ENCODE data around the gene MED16. TPM values are rescaled to one million over a fixed set of nuclear protein-coding genes. Genes with fewer than 3 reads are reported as not detected.
"Not testable (repeated sequence)": the region's sequence is repeated elsewhere in the genome, so short reads cannot be mapped to it uniquely, and the experiment has no call there.

Gene MED16
- total and polyA plus RNA-seq, 10 of the 15 experiments (the other 5 are each of a cell fraction or from before 2014, with no cell fraction given) = 0.56 to 51.1 (median 13.6) TPM

DNA sequence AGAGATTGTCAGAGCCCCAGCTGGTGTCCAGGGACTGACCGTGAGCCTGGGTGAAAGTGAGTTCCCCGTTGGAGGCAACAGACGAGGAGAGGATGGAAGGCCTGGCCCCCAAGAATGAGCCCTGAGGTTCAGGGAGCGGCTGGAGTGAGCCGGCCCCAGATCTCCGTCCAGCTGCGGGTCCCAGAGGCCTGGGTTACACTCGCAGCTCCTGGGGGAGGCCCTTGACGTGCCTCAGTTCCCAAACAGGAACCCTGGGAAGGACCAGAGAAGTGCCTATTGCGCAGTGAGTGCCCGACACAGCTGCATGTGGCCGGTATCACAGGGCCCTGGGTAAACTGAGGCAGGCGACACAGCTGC, 42.0 kb downstream of the MED16 start (continued):
- TF ChIP-seq, protein P1, sequence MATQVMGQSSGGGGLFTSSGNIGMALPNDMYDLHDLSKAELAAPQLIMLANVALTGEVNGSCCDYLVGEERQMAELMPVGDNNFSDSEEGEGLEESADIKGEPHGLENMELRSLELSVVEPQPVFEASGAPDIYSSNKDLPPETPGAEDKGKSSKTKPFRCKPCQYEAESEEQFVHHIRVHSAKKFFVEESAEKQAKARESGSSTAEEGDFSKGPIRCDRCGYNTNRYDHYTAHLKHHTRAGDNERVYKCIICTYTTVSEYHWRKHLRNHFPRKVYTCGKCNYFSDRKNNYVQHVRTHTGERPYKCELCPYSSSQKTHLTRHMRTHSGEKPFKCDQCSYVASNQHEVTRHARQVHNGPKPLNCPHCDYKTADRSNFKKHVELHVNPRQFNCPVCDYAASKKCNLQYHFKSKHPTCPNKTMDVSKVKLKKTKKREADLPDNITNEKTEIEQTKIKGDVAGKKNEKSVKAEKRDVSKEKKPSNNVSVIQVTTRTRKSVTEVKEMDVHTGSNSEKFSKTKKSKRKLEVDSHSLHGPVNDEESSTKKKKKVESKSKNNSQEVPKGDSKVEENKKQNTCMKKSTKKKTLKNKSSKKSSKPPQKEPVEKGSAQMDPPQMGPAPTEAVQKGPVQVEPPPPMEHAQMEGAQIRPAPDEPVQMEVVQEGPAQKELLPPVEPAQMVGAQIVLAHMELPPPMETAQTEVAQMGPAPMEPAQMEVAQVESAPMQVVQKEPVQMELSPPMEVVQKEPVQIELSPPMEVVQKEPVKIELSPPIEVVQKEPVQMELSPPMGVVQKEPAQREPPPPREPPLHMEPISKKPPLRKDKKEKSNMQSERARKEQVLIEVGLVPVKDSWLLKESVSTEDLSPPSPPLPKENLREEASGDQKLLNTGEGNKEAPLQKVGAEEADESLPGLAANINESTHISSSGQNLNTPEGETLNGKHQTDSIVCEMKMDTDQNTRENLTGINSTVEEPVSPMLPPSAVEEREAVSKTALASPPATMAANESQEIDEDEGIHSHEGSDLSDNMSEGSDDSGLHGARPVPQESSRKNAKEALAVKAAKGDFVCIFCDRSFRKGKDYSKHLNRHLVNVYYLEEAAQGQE (IDR thresholded peaks at IDR 0.05; ENCODE audit: low read depth, low read length) = no peak
- TF ChIP-seq SIN3A (IDR thresholded peaks at IDR 0.05; ENCODE audit: low read depth, low read length) (no peak), NR2C2 (IDR thresholded peaks at IDR 0.05; ENCODE audit: borderline replicate concordance, control insufficient read depth, insufficient read length, low read depth) (no peak), EED (IDR thresholded peaks at IDR 0.05; ENCODE audit: low read depth) (no peak), RB1 (IDR thresholded peaks at IDR 0.05; ENCODE audit: borderline replicate concordance) (no peak), PAX5 (IDR thresholded peaks at IDR 0.05; ENCODE audit: borderline replicate concordance, low read depth, low read length) (no peak), SREBF1 (IDR thresholded peaks at IDR 0.05; ENCODE audit: low read length) (no peak), BCL11A (IDR thresholded peaks at IDR 0.05; ENCODE audit: low read depth, low read length) (no peak)

DNA sequence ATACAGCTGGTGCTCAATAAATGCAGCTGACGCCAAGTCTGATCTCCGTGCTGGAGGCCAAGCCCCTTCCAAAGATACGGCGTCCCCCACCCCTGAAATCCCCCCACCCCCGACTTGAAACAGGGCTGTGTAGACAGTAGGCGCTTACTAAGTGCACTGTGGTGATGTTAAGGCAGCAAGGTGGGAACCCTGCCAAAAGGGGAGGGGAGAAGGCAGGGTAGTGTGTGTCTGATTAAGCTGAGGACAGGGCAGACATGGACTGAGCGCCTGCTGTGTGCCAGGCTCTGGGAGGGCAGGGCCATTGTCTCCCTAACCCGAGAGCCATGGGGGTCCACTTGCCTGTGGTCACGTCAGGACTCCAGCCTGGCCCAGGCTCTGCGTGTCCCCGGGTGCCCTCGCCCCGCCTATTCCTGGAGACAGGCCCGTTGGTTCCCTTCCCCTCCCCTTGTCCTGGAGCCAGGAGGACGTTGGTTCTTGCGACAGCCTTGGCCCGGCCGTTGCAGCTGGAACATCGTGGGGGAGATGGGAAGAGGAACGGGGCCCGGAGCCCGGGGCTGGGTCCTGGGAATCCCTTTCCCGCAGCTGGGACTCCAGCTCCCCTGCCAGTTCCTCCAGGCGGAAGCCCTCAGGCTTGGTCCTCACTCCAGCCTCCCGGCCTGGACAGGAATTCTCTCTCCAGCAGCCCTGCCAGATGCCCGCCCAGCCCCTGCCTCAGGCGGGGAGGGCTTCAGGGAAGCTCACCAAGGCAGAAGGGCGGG, 42.6 kb downstream of the MED16 start:
- H3K4me1 ChIP-seq (ENCODE audit: control insufficient read depth, insufficient read depth, low read length) = no peaks in the 10 kb centered on the region
- SMC1A ChIA-PET (ENCODE audit: uncharacterized antibody, unreplicated experiment) = no interaction called here
- in situ Hi-C loops (cut with MboI) (no loop called here), intact Hi-C loops (cut with micrococcal nuclease; ENCODE audit: unreplicated experiment) (no loop called here)
- WGBS (ENCODE audit: insufficient coverage, insufficient replicate concordance, low lambda C conversion rate, missing lambda C conversion rate) = 18% methylated on average over 27 of the region's 28 CpGs
- FAIRE-seq = no peak
- H3K4me3 ChIP-seq = no peak overlapping the region
- CTCF ChIA-PET = interaction anchor here (0.9 kb wide), 1 partner anchor 13 kb away, joined by 4 read pairs; no protein-coding TSS in a partner anchor
- no peaks in the 10 kb centered on the region for H3K27me3 ChIP-seq (replicated peaks in 1 of 2; ENCODE audit: control insufficient read depth in 2 of 2, insufficient read depth in 2 of 2, low read length in 1 of 2)
- no peaks in the 10 kb centered on the region for H4K20me1 ChIP-seq (ENCODE audit: control insufficient read depth, insufficient read depth)
- H3K79me2 ChIP-seq (ENCODE audit: control insufficient read depth, insufficient read depth, low read length) = no peaks in the 10 kb centered on the region
- no peak overlapping the region for H2AFZ ChIP-seq (ENCODE audit: control insufficient read depth, low read depth, low read length)
- TF ChIP-seq IKZF1 (conservative IDR thresholded peaks at IDR 0.05) (0 out of 2 replicates have a peak, but pooled peaks have one; percentile 17), NR2C2 (IDR thresholded peaks at IDR 0.05; ENCODE audit: borderline replicate concordance, control insufficient read depth, insufficient read length, low read depth) (no peak), TCF7 (IDR thresholded peaks at IDR 0.05; ENCODE audit: borderline replicate concordance) (no peak)
- no TSS peak for BruUV-seq (replicated peaks)
- H3K27ac ChIP-seq (ENCODE audit: control insufficient read depth, insufficient read depth) = no peak overlapping the region
- no peaks in the 10 kb centered on the region; the same call in 2 of the 3 replicates for H3K9me3 ChIP-seq (replicated peaks; ENCODE audit: control insufficient read depth, insufficient read depth, low read length)
- no peak for DNase-seq (ENCODE audit: low read depth, low spot score)
- ATAC-seq = no peak
- RAD21 ChIA-PET (ENCODE audit: unreplicated experiment) = no interaction called here
- no peak overlapping the region for H3K9ac ChIP-seq (ENCODE audit: control insufficient read depth, insufficient read depth, low read length)
- no peak overlapping the region for H3K4me2 ChIP-seq (ENCODE audit: control insufficient read depth, insufficient read depth)
- H3K36me3 ChIP-seq (ENCODE audit: control insufficient read depth in 2 of 2, insufficient read depth in 2 of 2, low read length in 1 of 2) = no peaks in the 10 kb centered on the region
- POLR2A ChIA-PET = interaction anchor here (1.1 kb wide), 1 partner anchor 43 kb away, joined by 3 read pairs; the partner anchor contains the start of gene RNU6-9

DNA sequence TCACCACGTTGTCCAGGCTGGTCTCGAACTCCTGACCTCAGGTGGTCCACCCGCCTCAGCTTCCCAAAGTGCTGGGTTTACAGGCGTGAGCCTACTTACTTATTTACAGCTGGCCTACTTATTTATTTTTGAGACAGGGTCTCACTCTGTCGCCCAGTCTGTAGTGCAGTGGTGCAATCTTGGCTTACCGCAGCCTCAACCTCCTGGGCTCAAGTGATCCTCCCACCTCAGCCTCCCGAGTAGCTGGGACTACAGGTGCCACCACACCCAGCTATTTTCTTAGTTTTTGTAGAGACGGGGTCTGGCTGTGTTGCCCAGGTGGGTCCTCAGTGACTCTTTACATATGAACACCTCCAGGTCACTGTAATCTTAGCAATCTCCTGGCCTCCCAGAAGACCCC, 43.8 kb downstream of the MED16 start:
- ChIA-PET RAD21 (ENCODE audit: unreplicated experiment) (interaction anchor here (0.6 to 1.5 kb wide), 2 partner anchors 14 to 66 kb away, joined by 3 to 5 read pairs; no protein-coding TSS in a partner anchor), CTCF (interaction anchor here (0.8 to 1.0 kb wide), 2 partner anchors 9 to 14 kb away, joined by 3 to 5 read pairs; no protein-coding TSS in a partner anchor), SMC1A (ENCODE audit: uncharacterized antibody, unreplicated experiment) (interaction anchor here (0.8 kb wide), 1 partner anchor 25 kb away, joined by 3 read pairs; no protein-coding TSS in a partner anchor)
- H3K9me3 ChIP-seq (replicated peaks; ENCODE audit: control insufficient read depth, insufficient read depth, low read length); H3K36me3 ChIP-seq (ENCODE audit: control insufficient read depth in 2 of 2, insufficient read depth in 2 of 2, low read length in 1 of 2); H3K27ac ChIP-seq (ENCODE audit: control insufficient read depth, insufficient read depth); H4K20me1 ChIP-seq (ENCODE audit: control insufficient read depth, insufficient read depth); H3K4me1 ChIP-seq (ENCODE audit: control insufficient read depth, insufficient read depth, low read length); BruUV-seq (replicated peaks); FAIRE-seq; H3K4me3 ChIP-seq; H3K9ac ChIP-seq (ENCODE audit: control insufficient read depth, insufficient read depth, low read length); in situ Hi-C loops (cut with MboI); intact Hi-C loops (cut with micrococcal nuclease; ENCODE audit: unreplicated experiment); H3K79me2 ChIP-seq (ENCODE audit: control insufficient read depth, insufficient read depth, low read length); ATAC-seq; H2AFZ ChIP-seq (ENCODE audit: control insufficient read depth, low read depth, low read length); H3K4me2 ChIP-seq (ENCODE audit: control insufficient read depth, insufficient read depth); DNase-seq (ENCODE audit: low read depth, low spot score); POLR2A ChIA-PET; H3K27me3 ChIP-seq (replicated peaks in 1 of 2; ENCODE audit: control insufficient read depth in 2 of 2, insufficient read depth in 2 of 2, low read length in 1 of 2): not testable (repeated sequence)
- 34% methylated on average over 8 of the region's 8 CpGs for WGBS (ENCODE audit: insufficient coverage, insufficient replicate concordance, low lambda C conversion rate, missing lambda C conversion rate)
